ENCODE data around the gene SLC26A5. TPM values are rescaled to one million over a fixed set of nuclear protein-coding genes. Genes with fewer than 3 reads are reported as not detected.

Gene SLC26A5
- total and polyA plus RNA-seq, 10 of the 15 experiments (the other 5 are each of a cell fraction or from before 2014, with no cell fraction given): 0.03 TPM; not detected in 9

DNA sequence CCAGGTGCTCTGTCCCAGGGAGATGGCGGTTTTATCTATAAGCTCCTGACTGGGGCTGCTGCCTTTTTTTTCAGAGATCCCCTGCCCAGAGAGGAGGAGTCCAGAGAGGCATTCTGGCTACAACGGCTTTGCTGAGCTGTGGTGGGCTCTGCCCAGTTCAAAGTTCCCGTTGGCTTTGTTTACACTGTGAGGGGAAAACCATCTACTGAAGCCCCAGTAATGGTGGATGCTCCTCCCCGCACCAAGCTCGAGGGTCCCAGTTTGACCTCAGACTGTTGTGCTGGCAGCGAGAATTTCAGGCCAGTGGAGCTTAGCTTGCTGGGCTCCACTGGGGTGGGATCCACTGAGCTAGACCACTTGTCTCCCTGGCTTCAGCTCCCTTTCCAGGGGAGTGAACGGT, 16.4 kb upstream of the SLC26A5 start:
- H3K79me2 ChIP-seq (ENCODE audit: control insufficient read depth, insufficient read depth, low read length): no peaks in the 10 kb centered on the region
- H3K9ac ChIP-seq (ENCODE audit: control insufficient read depth, insufficient read depth, low read length): no peak overlapping the region
- H3K4me3 ChIP-seq: no peak overlapping the region
- peaks cover 0 to 1% of the 10 kb centered on the region in 2 experiments; a peak in 1 of 4 replicates for H3K27me3 ChIP-seq (replicated peaks in 1 of 2; ENCODE audit: control insufficient read depth in 2 of 2, insufficient read depth in 2 of 2, low read length in 1 of 2)
- no peaks in the 10 kb centered on the region for H4K20me1 ChIP-seq (ENCODE audit: control insufficient read depth, insufficient read depth)
- no peak overlapping the region for H2AFZ ChIP-seq (ENCODE audit: control insufficient read depth, low read depth, low read length)
- no peak overlapping the region for H3K27ac ChIP-seq (ENCODE audit: control insufficient read depth, insufficient read depth)
- no TSS peak for BruUV-seq (replicated peaks)
- FAIRE-seq (no peak), DNase-seq (ENCODE audit: low read depth, low spot score) (no peak), ATAC-seq (no peak)
- no peaks in the 10 kb centered on the region for H3K9me3 ChIP-seq (replicated peaks; ENCODE audit: control insufficient read depth, insufficient read depth, low read length)
- in situ Hi-C loops (cut with MboI): no loop called here
- H3K36me3 ChIP-seq (ENCODE audit: control insufficient read depth in 2 of 2, insufficient read depth in 2 of 2, low read length in 1 of 2): no peaks in the 10 kb centered on the region
- SMC1A ChIA-PET (ENCODE audit: uncharacterized antibody, unreplicated experiment): no interaction called here
- intact Hi-C loops (cut with micrococcal nuclease; ENCODE audit: unreplicated experiment): no loop called here
- RAD21 ChIA-PET (ENCODE audit: unreplicated experiment): no interaction called here
- H3K4me2 ChIP-seq (ENCODE audit: control insufficient read depth, insufficient read depth): no peak overlapping the region
- WGBS (ENCODE audit: insufficient coverage, insufficient replicate concordance, low lambda C conversion rate, missing lambda C conversion rate): 31% methylated on average over 7 of the region's 7 CpGs
- no peaks in the 10 kb centered on the region for H3K4me1 ChIP-seq (ENCODE audit: control insufficient read depth, insufficient read depth, low read length)
- CTCF ChIA-PET: interaction anchor here (1.2 kb wide), 1 partner anchor 16 kb away, joined by 6 read pairs; no protein-coding TSS in a partner anchor
- POLR2A ChIA-PET: interaction anchor here (0.6 kb wide), 1 partner anchor 670 kb away, joined by 3 read pairs; no protein-coding TSS in a partner anchor
- TF ChIP-seq TCF12 (IDR thresholded peaks at IDR 0.05; ENCODE audit: low read depth, low read length) (no peak), NFIC (IDR thresholded peaks at IDR 0.05; ENCODE audit: low read depth, low read length) (no peak), PAX8 (IDR thresholded peaks at IDR 0.05) (no peak), FOXK2 (IDR thresholded peaks at IDR 0.05) (no peak), WRNIP1 (IDR thresholded peaks at IDR 0.05; ENCODE audit: borderline replicate concordance, low read depth, low read length) (no peak), GATAD2B (conservative IDR thresholded peaks at IDR 0.05; ENCODE audit: low read depth) (no peak), IKZF1 (conservative IDR thresholded peaks at IDR 0.05) (no peak), BCL3 (IDR thresholded peaks at IDR 0.05; ENCODE audit: borderline replicate concordance, insufficient read depth, low read depth, low read length, poor library complexity, severe bottlenecking) (no peak), E2F4 (IDR thresholded peaks at IDR 0.05; ENCODE audit: low read depth, low read length) (no peak)
- TF ChIP-seq, protein P1, sequence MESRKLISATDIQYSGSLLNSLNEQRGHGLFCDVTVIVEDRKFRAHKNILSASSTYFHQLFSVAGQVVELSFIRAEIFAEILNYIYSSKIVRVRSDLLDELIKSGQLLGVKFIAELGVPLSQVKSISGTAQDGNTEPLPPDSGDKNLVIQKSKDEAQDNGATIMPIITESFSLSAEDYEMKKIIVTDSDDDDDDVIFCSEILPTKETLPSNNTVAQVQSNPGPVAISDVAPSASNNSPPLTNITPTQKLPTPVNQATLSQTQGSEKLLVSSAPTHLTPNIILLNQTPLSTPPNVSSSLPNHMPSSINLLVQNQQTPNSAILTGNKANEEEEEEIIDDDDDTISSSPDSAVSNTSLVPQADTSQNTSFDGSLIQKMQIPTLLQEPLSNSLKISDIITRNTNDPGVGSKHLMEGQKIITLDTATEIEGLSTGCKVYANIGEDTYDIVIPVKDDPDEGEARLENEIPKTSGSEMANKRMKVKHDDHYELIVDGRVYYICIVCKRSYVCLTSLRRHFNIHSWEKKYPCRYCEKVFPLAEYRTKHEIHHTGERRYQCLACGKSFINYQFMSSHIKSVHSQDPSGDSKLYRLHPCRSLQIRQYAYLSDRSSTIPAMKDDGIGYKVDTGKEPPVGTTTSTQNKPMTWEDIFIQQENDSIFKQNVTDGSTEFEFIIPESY (IDR thresholded peaks at IDR 0.05): no peak
- TF ChIP-seq, protein P2, sequence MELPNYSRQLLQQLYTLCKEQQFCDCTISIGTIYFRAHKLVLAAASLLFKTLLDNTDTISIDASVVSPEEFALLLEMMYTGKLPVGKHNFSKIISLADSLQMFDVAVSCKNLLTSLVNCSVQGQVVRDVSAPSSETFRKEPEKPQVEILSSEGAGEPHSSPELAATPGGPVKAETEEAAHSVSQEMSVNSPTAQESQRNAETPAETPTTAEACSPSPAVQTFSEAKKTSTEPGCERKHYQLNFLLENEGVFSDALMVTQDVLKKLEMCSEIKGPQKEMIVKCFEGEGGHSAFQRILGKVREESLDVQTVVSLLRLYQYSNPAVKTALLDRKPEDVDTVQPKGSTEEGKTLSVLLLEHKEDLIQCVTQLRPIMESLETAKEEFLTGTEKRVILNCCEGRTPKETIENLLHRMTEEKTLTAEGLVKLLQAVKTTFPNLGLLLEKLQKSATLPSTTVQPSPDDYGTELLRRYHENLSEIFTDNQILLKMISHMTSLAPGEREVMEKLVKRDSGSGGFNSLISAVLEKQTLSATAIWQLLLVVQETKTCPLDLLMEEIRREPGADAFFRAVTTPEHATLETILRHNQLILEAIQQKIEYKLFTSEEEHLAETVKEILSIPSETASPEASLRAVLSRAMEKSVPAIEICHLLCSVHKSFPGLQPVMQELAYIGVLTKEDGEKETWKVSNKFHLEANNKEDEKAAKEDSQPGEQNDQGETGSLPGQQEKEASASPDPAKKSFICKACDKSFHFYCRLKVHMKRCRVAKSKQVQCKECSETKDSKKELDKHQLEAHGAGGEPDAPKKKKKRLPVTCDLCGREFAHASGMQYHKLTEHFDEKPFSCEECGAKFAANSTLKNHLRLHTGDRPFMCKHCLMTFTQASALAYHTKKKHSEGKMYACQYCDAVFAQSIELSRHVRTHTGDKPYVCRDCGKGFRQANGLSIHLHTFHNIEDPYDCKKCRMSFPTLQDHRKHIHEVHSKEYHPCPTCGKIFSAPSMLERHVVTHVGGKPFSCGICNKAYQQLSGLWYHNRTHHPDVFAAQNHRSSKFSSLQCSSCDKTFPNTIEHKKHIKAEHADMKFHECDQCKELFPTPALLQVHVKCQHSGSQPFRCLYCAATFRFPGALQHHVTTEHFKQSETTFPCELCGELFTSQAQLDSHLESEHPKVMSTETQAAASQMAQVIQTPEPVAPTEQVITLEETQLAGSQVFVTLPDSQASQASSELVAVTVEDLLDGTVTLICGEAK (IDR thresholded peaks at IDR 0.05; ENCODE audit: borderline replicate concordance): no peak

Measured in GM12878 (cell line).